Amniotic stem cell (primary cell): ENCODE results near the gene RS1.

Source experiments
- DNase-seq: peaks from one replicate; lab custom pipeline; 2025; lab: John Stamatoyannopoulos, UW

The RS1 gene

GRCh38 chrX:18672008-18672407 is at the start of gene RS1:
RS1 (minus strand) TSS chrX:18672108; CDS start chrX:18672068, 40 bp downstream.
- DNase-seq, result no peak

GRCh38 chrX:18719852-18720251 is 47.9 kb upstream of the RS1 start:
- no peak for DNase-seq

- no peak for DNase-seq
Observed at GRCh38 chrX:18714910-18715309, 43.0 kb upstream of the RS1 start.

GRCh38 chrX:18709833-18710232 is 37.9 kb upstream of the RS1 start:
- DNase-seq, result no peak

- no peak for DNase-seq
Observed at GRCh38 chrX:18707426-18708049, 35.6 kb upstream of the RS1 start, which contains the start of gene PPEF1. PPEF1 (plus strand) TSS chrX:18707645; CDS start chrX:18707781, 136 bp downstream.

GRCh38 chrX:18702362-18703195 is 30.7 kb upstream of the RS1 start:
- no peak for DNase-seq

- no peak for DNase-seq
Observed at GRCh38 chrX:18701621-18702361, 29.9 kb upstream of the RS1 start.

GRCh38 chrX:18698737-18699650 is 27.1 kb upstream of the RS1 start:
- DNase-seq, result no peak

GRCh38 chrX:18696653-18697052 is 24.7 kb upstream of the RS1 start:
- no peak for DNase-seq

GRCh38 chrX:18692541-18692940 is 20.6 kb upstream of the RS1 start:
- no peak for DNase-seq

- DNase-seq, result no peak
Observed at GRCh38 chrX:18691431-18691830, 19.5 kb upstream of the RS1 start.

- no peak for DNase-seq
Observed at GRCh38 chrX:18687856-18688495, 16.1 kb upstream of the RS1 start.

- no peak for DNase-seq
Observed at GRCh38 chrX:18682979-18683387, 11.1 kb upstream of the RS1 start.

GRCh38 chrX:18681996-18682395 is 10.1 kb upstream of the RS1 start:
- DNase-seq, result no peak

GRCh38 chrX:18677161-18677869 is 5.4 kb upstream of the RS1 start:
- no peak for DNase-seq

GRCh38 chrX:18676470-18676869 is 4.6 kb upstream of the RS1 start:
- DNase-seq, result no peak

- no peak for DNase-seq
Observed at GRCh38 chrX:18676050-18676449, 4.1 kb upstream of the RS1 start.

- peak; percentile 13 for DNase-seq
Observed at GRCh38 chrX:18674788-18675735, 3.2 kb upstream of the RS1 start.

- no peak for DNase-seq
Observed at GRCh38 chrX:18674417-18674787, 2.5 kb upstream of the RS1 start.
